ENCODE data around the gene TMEM217. TPM values are rescaled to one million over a fixed set of nuclear protein-coding genes. Genes with fewer than 3 reads are reported as not detected.

TMEM217 gene
- total RNA-seq, 1 donor from 2014 or later = not detected

- DNase-seq (ENCODE audit: extremely low spot score in 2 of 2) = no peak
- intact Hi-C loops (cut with DNase I) = no loop called here
- Histone ChIP-seq H3K9me3 (no peaks in the 10 kb centered on the region), H3K4me3 (peak overlapping the region; percentile 64 to 80), H3K27me3 (no peaks in the 10 kb centered on the region), H3K4me1 (peaks cover 40% of the 10 kb centered on the region), H3K36me3 (no peaks in the 10 kb centered on the region), H3K27ac (peak overlapping the region; percentile 16)
- TF ChIP-seq CTCF (IDR thresholded peaks at IDR 0.05) (no peak), POLR2A (IDR thresholded peaks at IDR 0.05) (no peak), POLR2AphosphoS5 (IDR thresholded peaks at IDR 0.05; ENCODE audit: insufficient read depth in 1 of 2, low read depth in 1 of 2) (no peak)
Observed at GRCh38 chr6:37257320-37257633, 667 bp downstream of the TMEM217 start.

- no peak for DNase-seq (ENCODE audit: extremely low spot score in 2 of 2)
- Histone ChIP-seq H3K27me3 (no peaks in the 10 kb centered on the region), H3K27ac (peak overlapping the region; percentile 16), H3K4me3 (peak overlapping the region; percentile 64 to 80), H3K36me3 (no peaks in the 10 kb centered on the region), H3K9me3 (no peaks in the 10 kb centered on the region), H3K4me1 (peaks cover 36% of the 10 kb centered on the region)
- intact Hi-C loops (cut with DNase I) = no loop called here
- TF ChIP-seq CTCF (IDR thresholded peaks at IDR 0.05) (no peak), POLR2A (IDR thresholded peaks at IDR 0.05) (no peak), POLR2AphosphoS5 (IDR thresholded peaks at IDR 0.05; ENCODE audit: insufficient read depth in 1 of 2, low read depth in 1 of 2) (no peak)
Observed at GRCh38 chr6:37256692-37257319, 1.1 kb downstream of the TMEM217 start.

GRCh38 chr6:37254881-37255280, 3.1 kb downstream of the TMEM217 start:
- peaks cover 18% of the 10 kb centered on the region for H3K4me1 ChIP-seq
- TF ChIP-seq POLR2A (IDR thresholded peaks at IDR 0.05) (no peak), POLR2AphosphoS5 (IDR thresholded peaks at IDR 0.05; ENCODE audit: insufficient read depth in 1 of 2, low read depth in 1 of 2) (no peak)
- no peaks in the 10 kb centered on the region for H3K36me3 ChIP-seq
- intact Hi-C loops (cut with DNase I) = no loop called here
- no peaks in the 10 kb centered on the region for H3K27me3 ChIP-seq
- no peak overlapping the region for H3K27ac ChIP-seq
- DNase-seq (ENCODE audit: extremely low spot score in 2 of 2) = no peak
- H3K9me3 ChIP-seq = no peaks in the 10 kb centered on the region
- H3K4me3 ChIP-seq = no peak overlapping the region

- H3K9me3 ChIP-seq = no peaks in the 10 kb centered on the region
- no peak overlapping the region for H3K4me3 ChIP-seq
- H3K27me3 ChIP-seq = no peaks in the 10 kb centered on the region
- TF ChIP-seq POLR2A (IDR thresholded peaks at IDR 0.05) = no peak
- TF ChIP-seq CTCF (IDR thresholded peaks at IDR 0.05) = no peak
- no peak for TF ChIP-seq POLR2AphosphoS5 (IDR thresholded peaks at IDR 0.05; ENCODE audit: insufficient read depth in 1 of 2, low read depth in 1 of 2)
- H3K27ac ChIP-seq = no peak overlapping the region
- no peaks in the 10 kb centered on the region for H3K36me3 ChIP-seq
- DNase-seq (ENCODE audit: extremely low spot score in 2 of 2) = no peak
- H3K4me1 ChIP-seq = peaks cover 5% of the 10 kb centered on the region
- intact Hi-C loops (cut with DNase I) = no loop called here
Observed at GRCh38 chr6:37253486-37254007, 4.4 kb downstream of the TMEM217 start.

GRCh38 chr6:37251211-37251780, 6.6 kb downstream of the TMEM217 start:
- TF ChIP-seq POLR2A (IDR thresholded peaks at IDR 0.05) (no peak), POLR2AphosphoS5 (IDR thresholded peaks at IDR 0.05; ENCODE audit: insufficient read depth in 1 of 2, low read depth in 1 of 2) (no peak), CTCF (IDR thresholded peaks at IDR 0.05) (no peak)
- Histone ChIP-seq H3K4me1 (no peaks in the 10 kb centered on the region), H3K36me3 (no peaks in the 10 kb centered on the region), H3K27ac (no peak overlapping the region), H3K4me3 (no peak overlapping the region), H3K27me3 (no peaks in the 10 kb centered on the region), H3K9me3 (no peaks in the 10 kb centered on the region)
- intact Hi-C loops (cut with DNase I) = no loop called here
- no peak for DNase-seq (ENCODE audit: extremely low spot score in 2 of 2)
